Nucleus accumbens (tissue), 56 donors: ENCODE measurements around the gene KCNN2.

ENCODE experiments used
- DNase-seq, 56 donors: peaks; one replicate each; lab custom pipeline; 2025; lab: John Stamatoyannopoulos, UW

KCNN2 gene

GRCh38 chr5:114362197-114362976 is 517 bp downstream of the KCNN2 start:
- DNase-seq: peak in 12 of 56 donors; percentile 20 to 76 (median 49)

GRCh38 chr5:114362977-114363761 is 1.3 kb downstream of the KCNN2 start:
- peak in 9 of 56 donors; percentile 2 to 40 (median 22) for DNase-seq

GRCh38 chr5:114363837-114364236 is 2.0 kb downstream of the KCNN2 start:
- DNase-seq: peak in 3 of 56 donors; percentile 21 to 30 (median 26)

GRCh38 chr5:114367029-114367428 is 5.2 kb downstream of the KCNN2 start:
- no peak for DNase-seq

- no peak for DNase-seq
Measured at GRCh38 chr5:114369680-114370417, 8.0 kb downstream of the KCNN2 start.

- no peak for DNase-seq
Measured at GRCh38 chr5:114377050-114377844, 15.4 kb downstream of the KCNN2 start.

GRCh38 chr5:114377946-114378345 is 16.1 kb downstream of the KCNN2 start:
- DNase-seq: no peak

- DNase-seq: no peak
Measured at GRCh38 chr5:114380721-114381120, 18.9 kb downstream of the KCNN2 start.

- DNase-seq: peak in 2 of 56 donors; percentile 2 to 11
Measured at GRCh38 chr5:114387433-114387832, 25.6 kb downstream of the KCNN2 start.

GRCh38 chr5:114390431-114390830 is 28.6 kb downstream of the KCNN2 start:
- DNase-seq: no peak

GRCh38 chr5:114391321-114391720 is 29.5 kb downstream of the KCNN2 start:
- no peak for DNase-seq

- DNase-seq: no peak
Measured at GRCh38 chr5:114393159-114393558, 31.3 kb downstream of the KCNN2 start.

- DNase-seq: no peak
Measured at GRCh38 chr5:114402206-114402605, 40.3 kb downstream of the KCNN2 start.

- DNase-seq: no peak
Measured at GRCh38 chr5:114407783-114408182, 45.9 kb downstream of the KCNN2 start.

GRCh38 chr5:114408847-114409246 is 47.0 kb downstream of the KCNN2 start:
- DNase-seq: no peak

- peak in 14 of 56 donors; percentile 3 to 34 (median 13) for DNase-seq
Measured at GRCh38 chr5:114411380-114411931, 49.6 kb downstream of the KCNN2 start.

GRCh38 chr5:114412510-114413171 is 50.8 kb downstream of the KCNN2 start:
- DNase-seq: no peak

- peak in 3 of 56 donors; percentile 1 to 5 (median 2) for DNase-seq
Measured at GRCh38 chr5:114415760-114416159, 53.9 kb downstream of the KCNN2 start.

GRCh38 chr5:114416254-114416653 is 54.4 kb downstream of the KCNN2 start:
- no peak for DNase-seq
